HepG2 (cell line): ENCODE results near the gene LRRC25. TPM values are rescaled to one million over a fixed set of nuclear protein-coding genes. Genes with fewer than 3 reads are reported as not detected.
A peak's percentile ranks its signal among the peaks of the same experiment; 100 is the strongest.

Experiments
- FOSL1 ChIP-seq: sonication (generic); formaldehyde crosslinking; IDR thresholded peaks from 2 replicates; pipeline ENCODE4 v1.9.0; 2021; ENCODE audit warnings: missing genetic modification reagents, borderline replicate concordance
- GABPA ChIP-seq, 2 experiments: IDR thresholded peaks; 2 replicates each; pipeline ENCODE4 v1.6.1; 2011 to 2016; ENCODE audit warnings: low read depth in 2 of 2, low read length in 1 of 2, missing biosample characterization in 1 of 2, missing genetic modification characterization in 1 of 2
- GPN1 ChIP-seq: sonication (generic); formaldehyde crosslinking; IDR thresholded peaks from 2 replicates; pipeline ENCODE4 v1.5.1; 2020; ENCODE audit warnings: missing genetic modification reagents, borderline replicate concordance
- IRX3 ChIP-seq: sonication (generic); formaldehyde crosslinking; IDR thresholded peaks from 2 replicates; pipeline ENCODE4 v1.8.1; 2023; ENCODE audit warnings: mild to moderate bottlenecking, low read depth, missing genetic modification reagents, borderline replicate concordance
- KDM5B ChIP-seq: sonication (generic); formaldehyde crosslinking; IDR thresholded peaks from 2 replicates; pipeline ENCODE4 v1.4.0; 2020; ENCODE audit warnings: missing genetic modification reagents, mild to moderate bottlenecking, borderline replicate concordance
- MATR3 ChIP-seq: sonication (generic); formaldehyde crosslinking; IDR thresholded peaks from 2 replicates; pipeline ENCODE4 v1.4.0; 2020; ENCODE audit warnings: missing genetic modification reagents
- MED13 ChIP-seq: sonication (generic); formaldehyde crosslinking; IDR thresholded peaks from 2 replicates; pipeline ENCODE4 v1.5.0; 2020; ENCODE audit warnings: missing genetic modification reagents
- MEIS1 ChIP-seq: sonication (generic); formaldehyde crosslinking; IDR thresholded peaks from 2 replicates; pipeline ENCODE4 v1.9.0; 2021; ENCODE audit warnings: mild to moderate bottlenecking, missing genetic modification reagents, moderate library complexity, borderline replicate concordance
- SIN3A ChIP-seq: IDR thresholded peaks from 2 replicates; pipeline ENCODE4 v1.6.1; 2011; ENCODE audit warnings: low read depth, mild to moderate bottlenecking, control low read depth, low read length, borderline replicate concordance
- SMYD3 ChIP-seq: sonication (generic); formaldehyde crosslinking; IDR thresholded peaks from 2 replicates; pipeline ENCODE4 v1.8.1; 2023; ENCODE audit warnings: mild to moderate bottlenecking, missing genetic modification reagents
- SP4 ChIP-seq: sonication (generic); formaldehyde crosslinking; IDR thresholded peaks from 2 replicates; pipeline ENCODE4 v1.8.1; 2023; ENCODE audit warnings: mild to moderate bottlenecking, missing genetic modification reagents
- ZBTB7B ChIP-seq: sonication (generic); formaldehyde crosslinking; IDR thresholded peaks from 2 replicates; pipeline ENCODE4 v1.4.0; 2020; ENCODE audit warnings: missing genetic modification reagents
- ZFX ChIP-seq: sonication (generic); formaldehyde crosslinking; IDR thresholded peaks from 2 replicates; pipeline ENCODE4 v1.4.0; 2020; ENCODE audit warnings: mild to moderate bottlenecking, low read depth, missing genetic modification reagents, moderate library complexity
- ZNF235 ChIP-seq: sonication (generic); formaldehyde crosslinking; IDR thresholded peaks from 2 replicates; pipeline ENCODE4 v1.8.1; 2023; ENCODE audit warnings: mild to moderate bottlenecking, missing genetic modification reagents, borderline replicate concordance
- ZNF644 ChIP-seq: IDR thresholded peaks from 2 replicates; pipeline ENCODE4 v1.6.1; 2016; ENCODE audit warnings: low read depth
- ZNF777 ChIP-seq: sonication (generic); formaldehyde crosslinking; IDR thresholded peaks from 2 replicates; pipeline ENCODE4 v1.4.0; 2020; ENCODE audit warnings: missing genetic modification reagents
- ZNF841 ChIP-seq: sonication (generic); formaldehyde crosslinking; IDR thresholded peaks from 2 replicates; pipeline ENCODE4 v1.8.1; 2023; ENCODE audit warnings: missing genetic modification reagents, borderline replicate concordance
- ZSCAN22 ChIP-seq: sonication (generic); formaldehyde crosslinking; IDR thresholded peaks from 2 replicates; pipeline ENCODE4 v1.4.0; 2020; ENCODE audit warnings: mild to moderate bottlenecking, missing genetic modification reagents
- polyA plus RNA-seq, 8 experiments: library from polyadenylated mRNA; depleted of rRNA in 3 of 8; stranded (reverse) in 7 of 8; unstranded in 1 of 8; fragments of >200 nt; fragmentation: Illumina TruSeq in 4 of 8; extraction: Trizol in 4 of 8; gene quantifications; 2 replicates each; pipeline versions ENCODE4 v1.2.1 to v1.2.3, GENCODE V29; 2011 to 2016; ENCODE audit warnings: low read depth in 4 of 8, missing spikeins in 1 of 8, mixed read lengths in 1 of 8; ENCODE audit not compliant: insufficient read depth in 1 of 8
- total RNA-seq, 5 experiments: library from RNA; depleted of rRNA; stranded (reverse); fragments of >200 nt; fragmentation: Illumina TruSeq; extraction: Trizol; gene quantifications; 2 replicates each; pipeline ENCODE4 v1.2.3, GENCODE V29; 2016; ENCODE audit warnings: low read depth in 1 of 5
- TF ChIP-seq, protein P1 (sequence below): sonication (generic); formaldehyde crosslinking; IDR thresholded peaks from 2 replicates; pipeline ENCODE4 v1.8.0; 2022; ENCODE audit warnings: mild to moderate bottlenecking, missing genetic modification reagents, moderate library complexity
- TF ChIP-seq, protein P2 (sequence below): sonication (generic); formaldehyde crosslinking; IDR thresholded peaks from 2 replicates; pipeline ENCODE4 v1.9.0; 2021; ENCODE audit warnings: mild to moderate bottlenecking, missing genetic modification reagents
- TF ChIP-seq, protein P3 (sequence below): sonication (generic); formaldehyde crosslinking; IDR thresholded peaks from 2 replicates; pipeline ENCODE4 v1.4.0; 2020; ENCODE audit warnings: missing genetic modification reagents, borderline replicate concordance

The LRRC25 gene
- total and polyA plus RNA-seq, 2 of the 13 experiments (the other 11 are each of a cell fraction or from before 2014, with no cell fraction given) = 0.13 to 0.53 TPM

DNA sequence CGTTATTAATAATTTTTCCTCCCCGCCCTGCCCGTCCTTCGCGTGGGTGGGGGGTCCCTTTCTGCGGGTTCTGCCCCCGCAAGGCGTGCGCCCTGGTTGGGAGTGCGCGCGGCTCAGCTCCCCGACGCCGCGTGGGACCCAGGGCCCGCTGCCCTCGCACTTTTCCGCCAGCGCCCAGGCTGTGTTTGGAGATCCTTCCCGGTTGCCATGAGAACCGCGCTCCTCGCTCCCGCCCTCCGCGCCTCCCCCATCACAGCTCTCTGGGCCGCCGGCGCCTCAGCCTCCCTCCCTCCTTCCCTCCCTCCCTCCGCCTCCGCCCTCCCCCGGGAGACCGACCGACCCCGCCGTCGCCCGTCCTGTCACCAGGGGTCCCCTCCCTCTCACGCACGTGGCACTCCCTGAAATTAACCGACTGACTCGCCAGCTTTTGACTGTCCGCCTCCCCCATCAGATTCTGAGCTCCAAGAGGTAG, 19.4 kb upstream of the LRRC25 start (continued):
- TF ChIP-seq ZNF777 (CRISPR knock-in tag) = peak; percentile 88
- TF ChIP-seq SIN3A = peak; percentile 35; the same call in 1 of the 2 replicates
- no peak for TF ChIP-seq ZNF644
- no peak for TF ChIP-seq GABPA (IDR thresholded peaks at IDR 0.05; ENCODE audit: low read depth, low read length)
- no peak for TF ChIP-seq GABPA (CRISPR knock-in tag; IDR thresholded peaks at IDR 0.05; ENCODE audit: low read depth)
- TF ChIP-seq MEIS1 (CRISPR knock-in tag) = 0 out of 2 replicates have a peak, but pooled peaks have one; percentile 19
- TF ChIP-seq, protein P1, sequence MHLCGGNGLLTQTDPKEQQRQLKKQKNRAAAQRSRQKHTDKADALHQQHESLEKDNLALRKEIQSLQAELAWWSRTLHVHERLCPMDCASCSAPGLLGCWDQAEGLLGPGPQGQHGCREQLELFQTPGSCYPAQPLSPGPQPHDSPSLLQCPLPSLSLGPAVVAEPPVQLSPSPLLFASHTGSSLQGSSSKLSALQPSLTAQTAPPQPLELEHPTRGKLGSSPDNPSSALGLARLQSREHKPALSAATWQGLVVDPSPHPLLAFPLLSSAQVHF (CRISPR knock-in tag) = 0 out of 2 replicates have a peak, but pooled peaks have one; percentile 69
- no peak for TF ChIP-seq GPN1 (CRISPR knock-in tag)
- TF ChIP-seq, protein P2, sequence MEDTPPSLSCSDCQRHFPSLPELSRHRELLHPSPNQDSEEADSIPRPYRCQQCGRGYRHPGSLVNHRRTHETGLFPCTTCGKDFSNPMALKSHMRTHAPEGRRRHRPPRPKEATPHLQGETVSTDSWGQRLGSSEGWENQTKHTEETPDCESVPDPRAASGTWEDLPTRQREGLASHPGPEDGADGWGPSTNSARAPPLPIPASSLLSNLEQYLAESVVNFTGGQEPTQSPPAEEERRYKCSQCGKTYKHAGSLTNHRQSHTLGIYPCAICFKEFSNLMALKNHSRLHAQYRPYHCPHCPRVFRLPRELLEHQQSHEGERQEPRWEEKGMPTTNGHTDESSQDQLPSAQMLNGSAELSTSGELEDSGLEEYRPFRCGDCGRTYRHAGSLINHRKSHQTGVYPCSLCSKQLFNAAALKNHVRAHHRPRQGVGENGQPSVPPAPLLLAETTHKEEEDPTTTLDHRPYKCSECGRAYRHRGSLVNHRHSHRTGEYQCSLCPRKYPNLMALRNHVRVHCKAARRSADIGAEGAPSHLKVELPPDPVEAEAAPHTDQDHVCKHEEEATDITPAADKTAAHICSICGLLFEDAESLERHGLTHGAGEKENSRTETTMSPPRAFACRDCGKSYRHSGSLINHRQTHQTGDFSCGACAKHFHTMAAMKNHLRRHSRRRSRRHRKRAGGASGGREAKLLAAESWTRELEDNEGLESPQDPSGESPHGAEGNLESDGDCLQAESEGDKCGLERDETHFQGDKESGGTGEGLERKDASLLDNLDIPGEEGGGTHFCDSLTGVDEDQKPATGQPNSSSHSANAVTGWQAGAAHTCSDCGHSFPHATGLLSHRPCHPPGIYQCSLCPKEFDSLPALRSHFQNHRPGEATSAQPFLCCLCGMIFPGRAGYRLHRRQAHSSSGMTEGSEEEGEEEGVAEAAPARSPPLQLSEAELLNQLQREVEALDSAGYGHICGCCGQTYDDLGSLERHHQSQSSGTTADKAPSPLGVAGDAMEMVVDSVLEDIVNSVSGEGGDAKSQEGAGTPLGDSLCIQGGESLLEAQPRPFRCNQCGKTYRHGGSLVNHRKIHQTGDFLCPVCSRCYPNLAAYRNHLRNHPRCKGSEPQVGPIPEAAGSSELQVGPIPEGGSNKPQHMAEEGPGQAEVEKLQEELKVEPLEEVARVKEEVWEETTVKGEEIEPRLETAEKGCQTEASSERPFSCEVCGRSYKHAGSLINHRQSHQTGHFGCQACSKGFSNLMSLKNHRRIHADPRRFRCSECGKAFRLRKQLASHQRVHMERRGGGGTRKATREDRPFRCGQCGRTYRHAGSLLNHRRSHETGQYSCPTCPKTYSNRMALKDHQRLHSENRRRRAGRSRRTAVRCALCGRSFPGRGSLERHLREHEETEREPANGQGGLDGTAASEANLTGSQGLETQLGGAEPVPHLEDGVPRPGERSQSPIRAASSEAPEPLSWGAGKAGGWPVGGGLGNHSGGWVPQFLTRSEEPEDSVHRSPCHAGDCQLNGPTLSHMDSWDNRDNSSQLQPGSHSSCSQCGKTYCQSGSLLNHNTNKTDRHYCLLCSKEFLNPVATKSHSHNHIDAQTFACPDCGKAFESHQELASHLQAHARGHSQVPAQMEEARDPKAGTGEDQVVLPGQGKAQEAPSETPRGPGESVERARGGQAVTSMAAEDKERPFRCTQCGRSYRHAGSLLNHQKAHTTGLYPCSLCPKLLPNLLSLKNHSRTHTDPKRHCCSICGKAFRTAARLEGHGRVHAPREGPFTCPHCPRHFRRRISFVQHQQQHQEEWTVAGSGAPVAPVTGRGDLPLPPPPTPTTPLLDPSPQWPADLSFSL = no peak
- TF ChIP-seq ZNF841 (CRISPR knock-in tag) = 0 out of 2 replicates have a peak, but pooled peaks have one; percentile 46
- TF ChIP-seq ZSCAN22 = peak; percentile 98
- TF ChIP-seq, protein P3, sequence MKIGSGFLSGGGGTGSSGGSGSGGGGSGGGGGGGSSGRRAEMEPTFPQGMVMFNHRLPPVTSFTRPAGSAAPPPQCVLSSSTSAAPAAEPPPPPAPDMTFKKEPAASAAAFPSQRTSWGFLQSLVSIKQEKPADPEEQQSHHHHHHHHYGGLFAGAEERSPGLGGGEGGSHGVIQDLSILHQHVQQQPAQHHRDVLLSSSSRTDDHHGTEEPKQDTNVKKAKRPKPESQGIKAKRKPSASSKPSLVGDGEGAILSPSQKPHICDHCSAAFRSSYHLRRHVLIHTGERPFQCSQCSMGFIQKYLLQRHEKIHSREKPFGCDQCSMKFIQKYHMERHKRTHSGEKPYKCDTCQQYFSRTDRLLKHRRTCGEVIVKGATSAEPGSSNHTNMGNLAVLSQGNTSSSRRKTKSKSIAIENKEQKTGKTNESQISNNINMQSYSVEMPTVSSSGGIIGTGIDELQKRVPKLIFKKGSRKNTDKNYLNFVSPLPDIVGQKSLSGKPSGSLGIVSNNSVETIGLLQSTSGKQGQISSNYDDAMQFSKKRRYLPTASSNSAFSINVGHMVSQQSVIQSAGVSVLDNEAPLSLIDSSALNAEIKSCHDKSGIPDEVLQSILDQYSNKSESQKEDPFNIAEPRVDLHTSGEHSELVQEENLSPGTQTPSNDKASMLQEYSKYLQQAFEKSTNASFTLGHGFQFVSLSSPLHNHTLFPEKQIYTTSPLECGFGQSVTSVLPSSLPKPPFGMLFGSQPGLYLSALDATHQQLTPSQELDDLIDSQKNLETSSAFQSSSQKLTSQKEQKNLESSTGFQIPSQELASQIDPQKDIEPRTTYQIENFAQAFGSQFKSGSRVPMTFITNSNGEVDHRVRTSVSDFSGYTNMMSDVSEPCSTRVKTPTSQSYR = peak; percentile 51; the same call in 1 of the 2 replicates
- 0 out of 2 replicates have a peak, but pooled peaks have one; percentile 18 for TF ChIP-seq MED13 (CRISPR knock-in tag)
- no peak for TF ChIP-seq IRX3
- no peak for TF ChIP-seq FOSL1 (CRISPR knock-in tag)
- no peak for TF ChIP-seq MATR3
- TF ChIP-seq ZFX = peak; percentile 33; the same call in 1 of the 2 replicates
- no peak for TF ChIP-seq ZBTB7B
- TF ChIP-seq ZNF235 (CRISPR knock-in tag) = peak; percentile 29; the same call in 1 of the 2 replicates
- peak; percentile 29 for TF ChIP-seq SP4 (CRISPR knock-in tag)
- no peak for TF ChIP-seq SMYD3 (CRISPR knock-in tag)
- no peak for TF ChIP-seq KDM5B (CRISPR knock-in tag)
